Measurements from ENCODE around the gene WNT9B. TPM values are rescaled to one million over a fixed set of nuclear protein-coding genes. Genes with fewer than 3 reads are reported as not detected.
"Not testable (repeated sequence)": the region's sequence is repeated elsewhere in the genome, so short reads cannot be mapped to it uniquely, and the experiment has no call there.

The WNT9B gene
- polyA plus RNA-seq, 1 donor = 0.08 TPM

- no peak for DNase-seq
Observed at GRCh38 chr17:46915596-46915995, 64.2 kb downstream of the WNT9B start.

- DNase-seq = no peak
Observed at GRCh38 chr17:46916211-46916610, 64.8 kb downstream of the WNT9B start.

GRCh38 chr17:46916623-46917022 lies 65.2 kb downstream of the WNT9B start:
- DNase-seq = no peak

GRCh38 chr17:46917041-46917440 lies 65.7 kb downstream of the WNT9B start:
- no peak for DNase-seq

GRCh38 chr17:46917516-46917915 lies 66.1 kb downstream of the WNT9B start:
- no peak for DNase-seq

- DNase-seq = not testable (repeated sequence)
Observed at GRCh38 chr17:46921962-46922361, 70.6 kb downstream of the WNT9B start.

- DNase-seq = no peak
Observed at GRCh38 chr17:46922487-46922803, 71.1 kb downstream of the WNT9B start.

- DNase-seq = peak; percentile 95
Observed at GRCh38 chr17:46922804-46923635, 71.6 kb downstream of the WNT9B start, which contains the start of gene GOSR2. Gene GOSR2 (plus strand): TSS chr17:46923160. CDS start chr17:46923193, 33 bp downstream.

- no peak for DNase-seq
Observed at GRCh38 chr17:46925185-46925868, 73.9 kb downstream of the WNT9B start.

- DNase-seq = no peak
Observed at GRCh38 chr17:46928467-46929261, 77.3 kb downstream of the WNT9B start.

- DNase-seq = no peak
Observed at GRCh38 chr17:46929413-46929812, 78.0 kb downstream of the WNT9B start.

GRCh38 chr17:46930051-46930450 lies 78.7 kb downstream of the WNT9B start:
- DNase-seq = no peak

- DNase-seq = no peak
Observed at GRCh38 chr17:46931596-46931995, 80.2 kb downstream of the WNT9B start.

- no peak for DNase-seq
Observed at GRCh38 chr17:46935658-46936266, 84.4 kb downstream of the WNT9B start.

Other genes starting within 250 kb of the WNT9B start
- 2.7 TPM for gene WNT3, start 32.9 kb upstream of the WNT9B start, polyA plus RNA-seq (ENCODE audit: insufficient read length)
- gene GOSR2, start 71.6 kb downstream of the WNT9B start, polyA plus RNA-seq (ENCODE audit: insufficient read length) = 29.4 TPM
- 0.36 TPM for gene RPRML, start 127.7 kb downstream of the WNT9B start, polyA plus RNA-seq (ENCODE audit: insufficient read length)

Measured in hindlimb muscle (tissue), 1 donor.